GM18517 (cell line): ENCODE results near the gene ARHGAP35.

Experiments
- ATAC-seq: cut with Tn5 transposase; IDR thresholded peaks from one replicate; pipeline ENCODE4 v1.9.1; 2021; ENCODE audit warnings: mild to moderate bottlenecking, moderate library complexity; ENCODE audit not compliant: unreplicated experiment

Gene ARHGAP35

GRCh38 chr19:46901701-46902401 lies 41.1 kb downstream of the ARHGAP35 start:
- ATAC-seq: no peak

GRCh38 chr19:46902402-46902766 lies 41.6 kb downstream of the ARHGAP35 start:
- ATAC-seq: no peak

DNA sequence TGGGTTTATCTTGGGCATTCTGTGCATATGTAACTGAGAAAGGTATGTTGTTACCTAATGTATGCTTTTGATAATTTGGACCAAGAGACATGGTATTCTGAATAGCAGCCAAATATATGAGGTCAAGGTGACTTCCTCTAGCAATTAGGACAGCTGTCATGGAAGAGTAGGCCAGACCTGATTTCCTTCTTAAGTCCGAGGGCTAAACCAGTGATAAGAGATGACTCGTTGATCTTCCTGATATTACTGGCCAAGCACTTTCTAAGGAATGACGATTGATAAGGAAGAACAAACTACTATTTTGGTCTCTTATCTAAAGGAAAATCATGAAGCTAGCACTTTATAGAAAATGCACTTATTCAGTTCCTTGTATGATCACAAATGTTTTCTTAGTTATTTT lies 42.7 kb downstream of the ARHGAP35 start:
- no peak for ATAC-seq

- ATAC-seq: no peak
Measured at GRCh38 chr19:46904114-46905060, 43.6 kb downstream of the ARHGAP35 start.

DNA sequence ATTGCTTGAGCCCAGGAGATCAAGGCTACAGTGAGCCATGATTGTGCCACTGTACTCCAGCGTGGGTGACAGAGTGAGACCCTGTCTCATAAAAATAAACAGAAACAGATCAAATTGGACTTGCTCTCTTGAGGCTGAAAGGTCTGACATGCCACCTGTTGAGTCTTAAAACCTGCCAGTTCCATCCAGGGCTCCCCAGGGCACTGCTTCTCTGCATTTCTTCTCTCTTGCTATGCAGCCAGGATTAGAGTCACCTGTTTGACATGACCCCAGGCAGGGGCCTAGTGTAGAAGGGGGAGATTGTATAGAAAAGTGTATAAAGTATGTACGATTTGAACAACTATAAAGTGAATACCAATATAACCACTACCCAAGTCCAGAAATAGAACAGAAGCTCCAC lies 45.4 kb downstream of the ARHGAP35 start:
- no peak for ATAC-seq

GRCh38 chr19:46907880-46908279 lies 47.1 kb downstream of the ARHGAP35 start:
- ATAC-seq: no peak

DNA sequence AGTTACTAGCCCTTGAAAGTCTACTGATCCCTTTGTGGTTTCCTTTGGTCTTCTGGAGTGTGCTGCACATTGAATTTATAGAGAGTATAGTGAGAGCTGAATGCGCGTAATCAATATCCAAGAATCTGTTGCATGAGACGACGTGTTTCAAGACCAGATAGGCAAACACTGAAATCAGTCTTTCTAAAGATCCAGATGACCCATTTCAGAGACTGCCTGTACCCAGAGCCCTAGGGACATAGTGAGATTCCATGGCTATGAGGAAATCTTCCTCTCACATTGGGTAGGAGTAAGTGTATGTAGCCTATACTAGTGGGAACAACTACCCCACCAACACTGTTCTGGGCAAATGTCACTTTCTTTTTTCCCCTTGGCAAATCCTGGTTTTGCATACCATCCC lies 48.6 kb downstream of the ARHGAP35 start:
- no peak for ATAC-seq
